ENCODE results near the gene KLF9. TPM values are rescaled to one million over a fixed set of nuclear protein-coding genes. Genes with fewer than 3 reads are reported as not detected.

KLF9 gene
- total and polyA plus RNA-seq, 9 donors = 15.1 to 171 (median 59.0) TPM

- Histone ChIP-seq H3K27me3 (peaks cover 2% of the 10 kb centered on the region), H3K36me3 (no peaks in the 10 kb centered on the region), H3K4me1 (ENCODE audit: insufficient read depth) (peaks cover 2% of the 10 kb centered on the region), H3K27ac (no peak overlapping the region), H3K9me3 (no peaks in the 10 kb centered on the region), H3K4me3 (no peak overlapping the region)
- TF ChIP-seq CTCF (IDR thresholded peaks at IDR 0.05) = peak in 2 of 3 donors; percentile 32 to 61
- TF ChIP-seq POLR2A (IDR thresholded peaks at IDR 0.05) = no peak
- no peak for TF ChIP-seq EP300 (IDR thresholded peaks at IDR 0.05)
- DNase-seq = no peak
- intact Hi-C loops (cut with DNase I) = loop anchor here in 2 of 4 donors (10.0 kb wide), 2 partner anchors 52 to 252 kb away; no protein-coding TSS in a partner anchor
Measured at GRCh38 chr9:70352802-70353201, 61.7 kb downstream of the KLF9 start.

GRCh38 chr9:70352356-70352755 is 62.1 kb downstream of the KLF9 start:
- Histone ChIP-seq H3K36me3 (no peaks in the 10 kb centered on the region), H3K9me3 (no peaks in the 10 kb centered on the region), H3K4me1 (ENCODE audit: insufficient read depth) (peaks cover 2% of the 10 kb centered on the region), H3K27ac (no peak overlapping the region), H3K27me3 (peaks cover 3% of the 10 kb centered on the region), H3K4me3 (no peak overlapping the region)
- intact Hi-C loops (cut with DNase I) = loop anchor here in 2 of 4 donors (10.0 kb wide), 2 partner anchors 52 to 252 kb away; no protein-coding TSS in a partner anchor
- no peak for DNase-seq
- TF ChIP-seq CTCF (IDR thresholded peaks at IDR 0.05) (no peak), POLR2A (IDR thresholded peaks at IDR 0.05) (no peak), EP300 (IDR thresholded peaks at IDR 0.05) (no peak)
- 12 to 19% (median 14%) methylated on average over 1 of the region's 1 CpG for WGBS, 3 donors

- intact Hi-C loops (cut with DNase I) = loop anchor here in 2 of 4 donors (10.0 kb wide), 2 partner anchors 138 to 258 kb away; no protein-coding TSS in a partner anchor
- H3K36me3 ChIP-seq = no peaks in the 10 kb centered on the region
- H3K9me3 ChIP-seq = no peaks in the 10 kb centered on the region
- H3K4me1 ChIP-seq (ENCODE audit: insufficient read depth) = no peaks in the 10 kb centered on the region
- H3K4me3 ChIP-seq = no peak overlapping the region
- DNase-seq = no peak
- H3K27ac ChIP-seq = no peak overlapping the region
- TF ChIP-seq POLR2A (IDR thresholded peaks at IDR 0.05) (no peak), CTCF (IDR thresholded peaks at IDR 0.05) (no peak), EP300 (IDR thresholded peaks at IDR 0.05) (no peak)
- 71 to 82% (median 77%) methylated on average over 2 of the region's 2 CpGs for WGBS, 3 donors
- peaks cover 3% of the 10 kb centered on the region for H3K27me3 ChIP-seq
Measured at GRCh38 chr9:70347046-70347445, 67.4 kb downstream of the KLF9 start.

- peak in 2 of 3 donors; percentile 22 to 37 for TF ChIP-seq CTCF (IDR thresholded peaks at IDR 0.05)
- no peak for TF ChIP-seq EP300 (IDR thresholded peaks at IDR 0.05)
- no peak for TF ChIP-seq POLR2A (IDR thresholded peaks at IDR 0.05)
- H3K27me3 ChIP-seq = no peaks in the 10 kb centered on the region
- intact Hi-C loops (cut with DNase I) = loop anchor here in 2 of 4 donors (10.0 kb wide), 2 partner anchors 144 to 264 kb away; no protein-coding TSS in a partner anchor
- H3K36me3 ChIP-seq = no peaks in the 10 kb centered on the region
- no peak for DNase-seq
- H3K27ac ChIP-seq = no peak overlapping the region
- no peaks in the 10 kb centered on the region for H3K9me3 ChIP-seq
- WGBS, 3 donors = 0 to 2% (median 0%) methylated on average over 1 of the region's 1 CpG
- no peaks in the 10 kb centered on the region for H3K4me1 ChIP-seq (ENCODE audit: insufficient read depth)
- no peak overlapping the region for H3K4me3 ChIP-seq
Measured at GRCh38 chr9:70340572-70340971, 73.9 kb downstream of the KLF9 start.

Other genes starting within 250 kb of the KLF9 start
- 10 to 100 TPM; 32.4 to 55.8 (median 52.6) TPM for gene SMC5, start 155.7 kb downstream of the KLF9 start, total RNA-seq
- 10 to 100 TPM; 19.5 to 27.3 TPM for gene SMC5, start 155.7 kb downstream of the KLF9 start, polyA plus RNA-seq

Data from ovary (tissue), 9 donors.